GM19351 (cell line): ENCODE data around the gene FIS1.
"Not testable (repeated sequence)": the region's sequence is repeated elsewhere in the genome, so short reads cannot be mapped to it uniquely, and the experiment has no call there.

Source experiments
- ATAC-seq: cut with Tn5 transposase; IDR thresholded peaks from one replicate; pipeline ENCODE4 v1.9.1; 2021; ENCODE audit warnings: mild to moderate bottlenecking, moderate library complexity; ENCODE audit not compliant: unreplicated experiment

FIS1 gene

GRCh38 chr7:101206665-101207042, 38.2 kb downstream of the FIS1 start:
- no peak for ATAC-seq

- no peak for ATAC-seq
Measured at GRCh38 chr7:101205901-101206664, 38.8 kb downstream of the FIS1 start.

- ATAC-seq = not testable (repeated sequence)
Measured at GRCh38 chr7:101203740-101204738, 40.8 kb downstream of the FIS1 start.

- no peak for ATAC-seq
Measured at GRCh38 chr7:101202603-101202918, 42.3 kb downstream of the FIS1 start.

GRCh38 chr7:101201695-101202602, 42.9 kb downstream of the FIS1 start:
- ATAC-seq = no peak

- ATAC-seq = no peak
Measured at GRCh38 chr7:101200862-101201599, 43.9 kb downstream of the FIS1 start, which contains the start of gene MOGAT3. TSS of gene MOGAT3 (minus strand) at chr7:101201036. CDS start at chr7:101200854, 182 bp downstream.

GRCh38 chr7:101200504-101200861, 44.4 kb downstream of the FIS1 start:
- no peak for ATAC-seq

GRCh38 chr7:101199522-101199921, 45.4 kb downstream of the FIS1 start:
- not testable (repeated sequence) for ATAC-seq

- no peak for ATAC-seq
Measured at GRCh38 chr7:101198476-101198875, 46.4 kb downstream of the FIS1 start.

GRCh38 chr7:101197991-101198390, 46.9 kb downstream of the FIS1 start:
- ATAC-seq = no peak

GRCh38 chr7:101195884-101196283, 49.0 kb downstream of the FIS1 start:
- no peak for ATAC-seq
